Transverse colon (tissue), 3 donors: ENCODE measurements around the gene RNF214.

ENCODE experiments used
- EP300 ChIP-seq: sonication (generic); formaldehyde crosslinking; IDR thresholded peaks from one replicate; pipeline ENCODE4 v1.6.1; 2017; ENCODE audit warnings: antibody characterized with exemption, low read depth
- POLR2A ChIP-seq: fragments of 450-650 bp; IDR thresholded peaks from one replicate; pipeline ENCODE4 v1.6.1; 2016; ENCODE audit warnings: antibody characterized with exemption, mild to moderate bottlenecking, moderate library complexity
- TF ChIP-seq, protein P1 (sequence below), 5 experiments: fragments of 200-600 bp in 3 of 5; fragments of 450-650 bp in 2 of 5; sonication (generic) in 3 of 5; IDR thresholded peaks; 1 replicate in 2 of 5; 2 replicates in 3 of 5; pipeline ENCODE4 v1.5.1; 2016 to 2017; ENCODE audit warnings: antibody characterized with exemption in 5 of 5, inconsistent platforms in 3 of 5, mild to moderate bottlenecking in 2 of 5, moderate library complexity in 1 of 5

DNA sequence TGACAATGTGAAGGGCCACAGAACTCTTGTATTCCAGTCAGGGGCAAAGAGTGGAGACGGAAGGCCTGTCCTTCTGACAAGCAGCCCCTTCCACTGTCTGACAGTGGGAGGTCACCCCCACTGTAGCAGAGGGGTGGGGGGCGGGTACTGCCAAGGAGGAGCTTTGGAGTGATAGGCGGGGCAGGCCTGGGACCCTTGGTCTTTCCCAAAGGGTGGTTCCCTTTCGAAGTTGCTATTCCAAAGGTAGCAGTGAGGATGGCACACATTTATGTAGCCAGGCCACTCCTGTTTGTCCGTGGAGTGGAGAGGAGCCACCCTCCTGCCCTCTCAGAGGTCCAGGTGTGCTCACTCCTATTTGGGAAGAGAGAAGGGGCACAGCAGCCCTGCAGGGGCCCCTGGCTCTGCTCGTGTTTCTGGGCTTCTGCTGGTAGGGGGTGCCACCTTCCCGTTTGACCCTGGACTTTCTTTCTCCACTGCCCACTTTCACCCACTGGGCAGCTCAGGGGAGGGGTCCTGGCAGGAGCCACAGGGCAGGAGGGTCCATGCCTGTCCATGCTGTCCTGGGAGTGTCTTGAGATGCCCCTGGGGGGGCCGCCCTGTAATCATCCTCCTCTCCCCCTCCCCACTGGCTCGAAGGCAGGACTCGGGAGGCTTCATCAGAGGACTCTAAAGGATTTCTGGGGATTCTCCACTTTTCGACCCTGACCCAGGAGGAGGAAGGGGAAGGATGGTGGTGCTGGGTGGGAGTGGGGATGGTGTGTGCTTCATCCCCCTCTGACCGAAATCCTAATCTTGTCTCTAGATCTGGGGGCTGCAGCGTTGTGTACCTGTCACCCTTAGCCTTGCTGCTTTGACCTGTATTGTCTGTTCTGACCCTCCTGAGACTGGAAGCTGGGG lies 32.3 kb upstream of the RNF214 start:
- TF ChIP-seq, protein P1, sequence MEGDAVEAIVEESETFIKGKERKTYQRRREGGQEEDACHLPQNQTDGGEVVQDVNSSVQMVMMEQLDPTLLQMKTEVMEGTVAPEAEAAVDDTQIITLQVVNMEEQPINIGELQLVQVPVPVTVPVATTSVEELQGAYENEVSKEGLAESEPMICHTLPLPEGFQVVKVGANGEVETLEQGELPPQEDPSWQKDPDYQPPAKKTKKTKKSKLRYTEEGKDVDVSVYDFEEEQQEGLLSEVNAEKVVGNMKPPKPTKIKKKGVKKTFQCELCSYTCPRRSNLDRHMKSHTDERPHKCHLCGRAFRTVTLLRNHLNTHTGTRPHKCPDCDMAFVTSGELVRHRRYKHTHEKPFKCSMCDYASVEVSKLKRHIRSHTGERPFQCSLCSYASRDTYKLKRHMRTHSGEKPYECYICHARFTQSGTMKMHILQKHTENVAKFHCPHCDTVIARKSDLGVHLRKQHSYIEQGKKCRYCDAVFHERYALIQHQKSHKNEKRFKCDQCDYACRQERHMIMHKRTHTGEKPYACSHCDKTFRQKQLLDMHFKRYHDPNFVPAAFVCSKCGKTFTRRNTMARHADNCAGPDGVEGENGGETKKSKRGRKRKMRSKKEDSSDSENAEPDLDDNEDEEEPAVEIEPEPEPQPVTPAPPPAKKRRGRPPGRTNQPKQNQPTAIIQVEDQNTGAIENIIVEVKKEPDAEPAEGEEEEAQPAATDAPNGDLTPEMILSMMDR (IDR thresholded peaks at IDR 0.05) = no peak
- TF ChIP-seq POLR2A = no peak
- TF ChIP-seq EP300 = no peak
